NCI-H187 (cell line): ENCODE data around the gene GTPBP3.

ENCODE experiments used
- DNase-seq, 2 experiments: peaks; one replicate each; lab custom pipeline; 2025; lab: John Stamatoyannopoulos, UW

GTPBP3 gene

DNA sequence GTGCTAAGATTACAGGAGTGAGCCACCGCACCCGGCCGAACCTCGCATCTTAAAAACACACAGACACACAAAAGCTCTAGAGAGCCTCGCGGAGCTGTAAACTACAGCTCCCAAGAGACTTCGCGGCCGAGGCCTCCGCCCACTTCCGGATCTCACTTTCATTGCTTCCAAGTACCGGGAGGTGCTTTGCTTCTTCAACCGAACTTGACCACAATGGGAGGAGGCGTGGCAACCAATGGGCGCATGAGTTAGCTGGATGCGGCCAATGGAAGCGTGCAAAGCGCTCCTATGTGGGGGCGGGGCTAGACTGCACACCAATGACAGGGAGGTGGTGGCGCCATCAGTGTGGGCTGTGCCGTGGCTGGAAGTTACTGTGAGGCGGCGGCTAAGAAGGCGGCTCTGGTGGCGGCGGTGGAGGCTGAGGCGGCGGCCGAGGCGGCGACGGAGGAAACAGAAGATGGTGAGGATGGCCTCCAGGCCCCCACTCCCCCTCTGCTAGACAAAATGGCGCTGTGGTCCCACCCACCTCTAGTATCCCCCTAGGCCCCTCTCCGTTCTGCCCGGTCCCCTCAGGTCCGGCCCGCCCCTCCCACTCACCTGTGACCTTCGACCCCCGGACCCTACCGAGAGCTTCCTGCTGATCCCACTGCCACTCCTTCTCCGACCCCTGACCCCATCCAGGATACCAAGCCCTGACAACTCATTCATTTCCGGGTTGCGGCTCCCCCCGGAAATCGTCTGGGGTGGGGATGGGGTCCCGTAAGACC is 28.0 kb upstream of the GTPBP3 start, which contains the start of gene DDA1:
TSS of gene DDA1 (plus strand) at position 366 of the 767 bp plus-strand sequence. CDS start at position 458, 92 bp downstream.
- DNase-seq: peak; percentile 86 to 95

DNA sequence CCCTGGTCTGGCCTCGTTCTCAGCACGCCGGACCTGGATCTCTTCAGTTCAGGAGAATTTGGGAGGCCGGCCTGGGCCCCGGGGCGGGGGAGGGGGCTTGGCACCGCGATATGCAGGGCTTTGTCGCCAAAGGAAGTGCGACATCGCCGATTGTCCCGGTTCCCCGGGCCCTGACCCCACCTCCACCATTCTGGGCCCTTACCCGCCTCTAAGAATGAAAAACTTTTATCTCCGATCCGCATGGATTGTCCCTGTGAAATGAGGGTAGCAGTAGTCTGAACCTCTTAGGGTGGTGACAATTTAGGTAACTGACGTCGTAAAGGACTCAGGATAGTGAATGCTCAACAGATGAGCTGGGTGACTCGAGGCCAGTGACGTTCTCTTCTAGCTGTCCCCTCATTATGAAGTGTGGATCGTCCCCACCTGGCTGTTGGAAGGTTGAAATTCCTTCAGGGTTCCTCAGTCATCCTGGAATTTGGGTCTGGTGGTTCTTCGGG is 27.3 kb upstream of the GTPBP3 start:
- no peak for DNase-seq

DNA sequence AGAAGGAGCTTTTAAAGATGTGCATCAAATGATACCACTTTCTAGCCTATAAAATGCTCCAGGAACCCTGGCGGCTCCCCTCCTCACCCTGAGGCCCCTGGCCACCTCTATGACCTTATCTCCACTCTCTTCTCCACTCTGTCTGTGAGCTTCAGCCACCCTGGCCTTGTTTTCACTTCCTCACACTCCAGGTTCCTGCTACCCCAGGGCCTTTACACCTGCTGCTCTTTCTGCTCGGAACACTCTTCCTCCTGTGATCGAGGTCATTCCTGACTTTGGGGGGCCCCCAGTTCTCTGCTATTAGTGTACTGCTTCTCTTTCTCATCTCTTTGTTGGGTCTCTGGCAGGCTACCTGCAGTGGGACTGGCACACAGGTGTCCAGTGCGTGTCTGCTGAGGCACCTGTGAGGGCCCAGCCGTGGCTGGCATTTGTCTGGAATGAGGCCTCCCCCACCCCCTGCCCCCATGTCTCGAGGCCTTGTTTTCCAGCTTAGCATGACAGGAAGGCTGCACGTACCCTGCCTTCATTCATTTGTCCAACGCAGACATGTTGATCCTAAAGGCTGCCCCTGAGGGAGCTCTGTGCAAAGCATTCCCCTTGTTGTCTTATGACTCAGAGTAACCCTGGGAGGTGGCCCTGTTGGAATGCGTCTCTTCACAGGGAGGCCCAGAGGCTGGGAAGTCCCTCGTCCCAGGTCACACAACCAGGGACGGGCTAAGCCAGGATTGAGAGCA is 25.7 kb upstream of the GTPBP3 start:
- DNase-seq: no peak

DNA sequence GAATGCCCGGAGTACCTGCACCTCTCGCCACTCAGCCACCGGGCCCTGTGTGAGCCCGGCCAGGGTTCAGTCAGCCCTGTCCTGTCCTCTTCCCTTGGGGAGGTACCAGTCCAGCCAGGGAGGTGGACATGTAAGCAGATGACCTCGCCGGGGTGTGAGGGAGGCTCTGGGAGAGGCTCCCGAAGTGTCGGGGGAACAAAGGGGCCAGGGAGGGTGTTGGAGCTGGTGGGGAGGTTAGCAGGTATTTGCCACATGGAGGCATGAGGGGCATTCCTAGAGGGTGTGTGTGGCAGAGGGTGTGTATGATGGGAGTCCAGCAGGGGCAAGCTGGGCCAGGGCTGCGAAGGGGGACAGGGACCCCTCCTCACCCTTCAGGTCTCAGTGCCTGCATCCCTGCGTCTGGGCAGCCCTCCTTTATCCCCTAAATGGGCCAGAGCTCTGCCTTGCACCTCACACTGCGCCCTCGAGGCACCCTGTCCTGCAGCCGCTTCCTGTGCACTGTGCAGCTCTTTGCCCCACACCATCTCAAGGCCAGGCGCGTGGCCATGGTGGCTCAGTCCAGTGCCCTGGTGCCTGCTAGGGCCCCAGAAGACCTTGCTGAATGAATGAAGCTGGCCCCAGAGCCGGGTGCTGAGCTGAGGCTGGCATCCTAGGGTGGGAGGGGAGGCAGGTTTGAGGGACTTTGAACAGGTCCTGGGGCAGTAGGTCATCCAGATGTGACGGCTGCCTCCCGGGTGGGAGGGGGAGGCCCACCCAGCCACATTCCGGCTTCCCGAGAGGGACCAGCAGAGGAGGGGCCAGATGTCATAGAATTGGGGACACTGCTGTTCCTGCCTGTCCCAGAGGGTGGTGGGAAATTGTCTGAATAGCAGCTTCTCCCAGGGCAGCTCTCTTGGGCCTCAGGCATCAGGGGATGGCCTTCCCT is 24.9 kb upstream of the GTPBP3 start:
- DNase-seq: no peak

DNA sequence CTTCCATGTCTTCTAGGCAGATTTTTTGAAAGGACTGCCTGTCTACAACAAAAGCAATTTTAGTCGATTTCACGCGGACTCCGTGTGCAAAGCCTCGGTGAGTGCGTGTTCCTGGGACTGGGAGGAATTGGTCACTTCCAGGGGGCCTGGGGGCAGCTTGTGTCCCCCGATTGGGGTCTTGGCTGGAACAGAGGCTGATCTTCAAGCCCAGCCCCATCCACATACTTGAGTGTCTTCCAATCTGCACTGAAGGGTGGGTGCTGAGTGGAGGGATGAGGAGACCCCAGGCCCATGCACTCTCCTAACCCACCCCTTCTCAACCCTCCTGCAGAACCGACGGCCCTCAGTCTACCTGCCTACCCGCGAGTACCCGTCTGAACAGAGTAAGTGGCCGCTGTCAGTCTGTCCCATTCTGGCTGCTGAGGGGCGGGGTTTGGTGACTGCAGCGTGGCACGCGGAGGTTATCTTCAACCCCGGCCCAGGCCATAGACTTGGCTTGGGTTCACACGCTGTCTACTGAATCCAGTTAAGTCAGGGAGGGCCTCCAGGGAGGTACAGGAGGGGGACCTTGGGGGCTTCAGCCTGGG is 23.3 kb upstream of the GTPBP3 start:
- no peak for DNase-seq

DNA sequence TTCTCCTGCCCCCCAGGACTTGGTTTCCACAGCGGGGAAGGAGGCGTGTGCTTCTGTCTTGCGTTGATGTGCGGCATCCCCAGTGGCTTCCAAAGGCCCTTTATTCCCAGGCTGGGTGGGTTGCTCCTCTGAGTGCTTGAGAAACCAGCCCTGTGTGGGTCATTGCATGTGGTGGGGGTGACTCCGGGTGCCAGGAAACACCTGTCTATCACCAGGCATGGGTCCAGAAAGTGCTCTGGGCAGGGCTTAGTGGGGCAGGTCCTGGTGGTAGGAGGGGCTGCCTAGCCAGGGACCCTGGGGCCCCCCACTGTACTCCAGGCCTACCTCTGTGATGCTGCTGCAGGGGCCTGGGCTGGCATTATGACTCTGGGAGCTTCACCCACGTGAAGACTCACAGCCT is 18.4 kb upstream of the GTPBP3 start:
- no peak for DNase-seq

DNA sequence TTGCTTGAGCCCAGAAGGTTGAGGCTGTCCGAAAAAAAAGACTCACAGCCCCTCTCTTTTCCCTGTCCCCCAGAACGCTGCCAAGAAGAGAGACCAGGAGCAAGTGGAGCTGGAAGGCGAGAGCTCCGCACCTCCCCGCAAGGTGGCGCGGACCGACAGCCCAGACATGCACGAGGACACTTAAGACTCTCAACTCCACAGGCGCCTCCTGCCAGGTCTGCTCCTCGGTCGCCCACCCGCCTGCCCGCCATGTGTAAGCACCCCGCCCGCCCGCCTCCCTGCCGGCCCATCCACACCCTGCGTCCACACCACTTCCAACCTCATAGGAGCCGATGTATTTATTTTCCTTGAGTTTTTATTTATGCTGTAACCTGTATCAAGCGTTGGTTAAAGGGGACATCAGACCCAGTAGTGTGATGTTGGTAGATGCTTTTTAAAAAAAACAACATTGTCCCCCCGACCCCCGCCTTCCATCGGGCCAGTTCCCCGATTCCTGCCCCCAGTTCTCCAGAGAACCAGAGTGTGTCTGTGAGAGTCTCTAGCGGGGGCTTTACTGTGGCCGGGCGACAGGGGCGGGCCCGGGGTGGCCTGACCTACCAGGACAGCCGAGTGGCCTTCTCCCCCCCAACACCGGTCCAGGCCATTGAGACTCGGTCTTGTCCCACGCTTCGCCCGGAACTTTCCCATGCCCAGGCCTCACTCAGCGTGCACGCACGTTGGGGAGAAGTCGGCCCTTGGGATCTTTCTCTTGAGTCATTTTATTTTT is 17.7 kb upstream of the GTPBP3 start:
- no peak for DNase-seq

DNA sequence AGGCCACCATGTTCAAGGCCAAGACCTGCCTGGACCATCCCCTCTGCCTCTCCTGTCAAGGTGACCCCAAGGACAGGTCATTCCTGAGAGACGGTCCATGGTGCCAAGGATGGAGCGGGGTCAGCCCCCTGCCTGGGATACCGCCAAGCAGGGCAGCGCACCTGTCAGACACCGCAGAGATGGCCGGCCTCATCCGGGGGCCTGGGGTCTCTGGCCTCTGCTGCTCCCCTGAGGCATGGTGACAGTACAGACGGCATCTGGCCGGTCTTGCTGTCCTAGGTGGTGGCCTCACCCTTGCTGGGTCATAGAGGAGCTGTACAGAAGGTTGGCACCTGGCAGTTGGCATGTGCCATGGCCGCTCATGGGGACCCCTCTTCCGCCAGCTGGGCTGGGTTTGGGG is 16.9 kb upstream of the GTPBP3 start:
- no peak for DNase-seq

DNA sequence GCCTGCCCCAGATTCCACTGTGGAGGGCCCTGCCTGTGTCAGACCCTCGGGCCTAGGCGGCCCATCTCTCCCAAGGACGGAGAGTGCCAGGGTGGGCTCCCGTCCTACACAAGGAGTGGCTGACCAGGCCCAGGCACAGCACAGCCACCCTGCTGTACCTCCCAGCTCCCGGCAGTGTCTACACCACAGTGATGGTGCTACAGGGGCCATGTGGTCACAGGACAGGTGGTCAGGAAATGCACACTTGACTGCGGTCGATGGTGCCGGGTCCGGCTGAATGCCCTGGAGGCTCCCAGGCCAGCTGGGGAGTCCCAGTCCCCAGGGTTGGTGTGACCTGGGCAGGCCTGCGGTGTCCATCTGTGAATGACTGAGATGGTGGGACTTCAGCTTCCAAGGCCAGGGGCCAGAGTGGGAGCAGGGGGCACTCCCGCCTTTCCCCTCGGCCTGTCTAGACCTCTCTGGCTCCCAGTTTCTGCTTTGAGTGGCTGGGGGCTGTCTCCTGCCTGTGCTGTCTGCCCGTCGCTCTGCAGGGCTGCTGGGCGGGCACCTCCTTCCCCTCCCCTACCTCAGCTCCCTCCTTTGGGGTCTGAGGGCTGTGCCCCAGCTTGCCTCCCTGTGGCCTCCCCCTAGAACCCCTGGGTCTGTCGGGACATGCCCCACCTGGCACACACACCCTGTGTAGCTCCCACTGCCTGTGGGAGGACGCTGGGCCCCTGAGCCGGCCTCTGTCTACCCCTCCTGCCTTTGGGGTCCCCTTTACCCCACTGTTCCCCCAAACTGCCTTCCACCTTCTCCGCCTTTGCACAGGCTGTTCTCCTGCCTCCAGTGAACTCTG is 15.5 kb upstream of the GTPBP3 start:
- no peak for DNase-seq

DNA sequence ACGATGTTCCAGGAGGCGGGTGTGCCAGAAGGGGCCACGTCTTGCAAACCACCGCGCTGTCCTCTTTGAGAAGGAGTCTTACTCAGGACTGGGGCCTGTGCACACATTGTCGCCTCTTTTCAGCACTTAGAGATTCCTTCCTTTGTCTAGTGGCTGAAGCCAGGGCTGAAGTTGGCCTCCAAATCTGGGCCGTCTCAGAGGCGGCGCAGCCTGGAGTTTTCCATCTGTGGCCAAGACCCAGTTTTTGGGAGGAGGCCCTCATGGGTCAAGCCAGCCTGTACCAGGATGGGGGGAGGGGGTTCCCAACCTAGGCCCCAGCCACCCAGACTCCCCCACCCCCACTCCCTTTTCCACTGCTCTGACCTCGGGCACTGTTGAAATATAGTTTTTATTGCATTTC is 14.5 kb upstream of the GTPBP3 start:
- no peak for DNase-seq

DNA sequence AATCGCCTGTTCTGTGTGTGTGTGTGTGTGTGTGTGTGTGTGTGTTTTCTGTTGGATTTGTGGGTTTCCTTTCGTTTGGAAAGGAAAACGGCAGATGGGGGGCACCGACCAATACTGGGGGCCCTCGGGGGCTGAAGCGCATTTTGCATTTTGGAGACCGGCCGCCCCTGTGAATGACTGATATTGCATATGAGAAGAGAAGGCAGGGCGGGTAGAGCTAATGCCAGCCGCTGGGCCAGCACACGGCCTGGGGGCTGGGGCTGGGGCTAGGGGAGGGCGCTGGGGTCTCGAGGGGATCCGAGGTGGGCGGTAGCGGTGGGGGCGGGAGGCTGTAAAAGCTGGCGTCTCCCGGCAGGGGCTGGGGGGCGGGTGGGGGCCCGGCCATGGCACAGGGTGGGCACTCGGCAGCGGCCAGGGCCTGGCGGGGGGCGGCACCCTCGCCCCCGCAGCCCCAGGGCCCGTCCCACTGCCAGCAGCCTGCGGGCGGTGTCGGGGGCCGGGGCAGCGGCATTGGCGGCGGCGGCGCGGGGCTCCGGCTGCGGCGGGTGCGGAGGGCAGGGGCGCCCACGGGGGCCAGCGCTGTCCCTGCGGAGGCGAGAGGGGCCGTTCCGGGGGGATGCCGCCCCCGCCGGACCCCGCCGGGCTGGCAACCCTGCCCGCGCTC is 13.9 kb upstream of the GTPBP3 start:
- DNase-seq: no peak

DNA sequence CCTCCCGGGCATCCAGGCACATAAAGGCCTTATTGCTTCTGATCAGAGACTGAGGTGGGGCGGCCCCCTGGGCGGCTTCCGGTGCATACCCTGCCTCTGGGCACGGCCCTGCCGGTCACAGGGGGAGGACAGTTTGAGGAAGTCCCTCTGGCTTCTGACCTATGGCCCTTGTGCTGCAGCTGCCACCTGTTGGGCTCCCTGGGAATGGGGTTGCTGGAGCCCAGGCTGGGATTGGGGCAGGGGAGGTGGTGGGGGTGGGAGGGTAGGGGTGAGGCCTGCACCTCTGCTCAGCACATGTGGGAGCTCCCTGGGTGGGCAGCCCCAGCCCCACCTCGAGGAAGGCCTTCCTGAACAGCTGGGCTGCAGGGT is 13.4 kb upstream of the GTPBP3 start:
- no peak for DNase-seq

DNA sequence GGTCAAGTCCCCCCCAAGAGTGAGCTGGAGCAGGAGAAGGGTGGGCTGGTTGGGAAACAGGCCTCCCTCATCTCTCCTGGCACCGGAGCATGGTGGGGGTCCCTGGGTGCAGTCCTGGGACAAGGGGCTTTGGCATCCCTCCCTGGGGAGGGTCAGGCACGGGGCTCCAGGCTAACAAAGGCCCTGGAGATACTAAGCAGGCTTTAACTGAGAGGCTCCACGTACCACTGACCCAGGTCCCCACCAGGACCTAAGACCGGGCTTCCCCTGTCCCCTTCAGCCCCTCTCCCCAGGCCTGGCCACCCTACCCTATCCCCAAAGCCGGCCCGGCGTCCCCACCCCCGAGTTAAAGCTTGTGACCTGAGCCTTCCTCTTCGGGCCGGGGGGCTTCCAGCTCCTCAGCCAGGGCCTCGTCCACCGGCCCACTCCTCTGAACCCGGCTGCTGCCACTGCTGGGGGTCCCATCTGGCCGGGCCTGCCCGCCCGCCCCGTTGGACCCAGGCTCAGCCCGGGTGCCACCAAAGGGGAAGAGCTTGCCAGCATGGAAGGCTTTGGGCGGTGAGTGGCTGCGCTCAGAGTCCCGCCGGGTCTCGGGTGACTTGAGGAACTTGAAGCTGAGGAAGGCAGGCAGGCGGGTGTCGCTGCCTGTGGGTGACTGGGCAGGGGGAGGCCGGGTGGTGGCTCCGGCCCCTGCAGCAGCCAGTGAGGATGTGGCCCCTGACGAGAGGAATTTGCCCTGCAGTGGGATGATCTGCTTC is 12.8 kb upstream of the GTPBP3 start:
- DNase-seq: no peak

DNA sequence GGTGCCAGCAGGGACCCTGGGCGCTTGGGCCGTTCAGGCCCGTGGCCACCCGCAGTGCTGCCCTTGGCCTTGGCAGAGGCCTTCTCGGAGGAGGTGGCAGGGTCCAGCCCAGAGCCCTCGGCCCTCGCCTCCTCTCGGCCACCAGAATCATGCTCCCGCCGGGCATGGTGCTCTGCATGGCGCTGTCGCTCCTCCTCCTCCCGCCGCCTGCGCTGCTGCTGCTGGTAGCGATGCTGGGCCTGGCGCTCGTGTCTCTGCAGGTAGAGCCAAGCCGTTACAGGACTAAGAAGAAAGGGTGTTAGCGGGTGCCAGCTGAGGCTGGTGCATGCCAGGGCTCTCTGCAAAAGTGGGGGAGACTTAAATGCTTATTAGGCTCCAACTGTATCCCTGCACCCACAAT is 12.2 kb upstream of the GTPBP3 start:
- DNase-seq: no peak

DNA sequence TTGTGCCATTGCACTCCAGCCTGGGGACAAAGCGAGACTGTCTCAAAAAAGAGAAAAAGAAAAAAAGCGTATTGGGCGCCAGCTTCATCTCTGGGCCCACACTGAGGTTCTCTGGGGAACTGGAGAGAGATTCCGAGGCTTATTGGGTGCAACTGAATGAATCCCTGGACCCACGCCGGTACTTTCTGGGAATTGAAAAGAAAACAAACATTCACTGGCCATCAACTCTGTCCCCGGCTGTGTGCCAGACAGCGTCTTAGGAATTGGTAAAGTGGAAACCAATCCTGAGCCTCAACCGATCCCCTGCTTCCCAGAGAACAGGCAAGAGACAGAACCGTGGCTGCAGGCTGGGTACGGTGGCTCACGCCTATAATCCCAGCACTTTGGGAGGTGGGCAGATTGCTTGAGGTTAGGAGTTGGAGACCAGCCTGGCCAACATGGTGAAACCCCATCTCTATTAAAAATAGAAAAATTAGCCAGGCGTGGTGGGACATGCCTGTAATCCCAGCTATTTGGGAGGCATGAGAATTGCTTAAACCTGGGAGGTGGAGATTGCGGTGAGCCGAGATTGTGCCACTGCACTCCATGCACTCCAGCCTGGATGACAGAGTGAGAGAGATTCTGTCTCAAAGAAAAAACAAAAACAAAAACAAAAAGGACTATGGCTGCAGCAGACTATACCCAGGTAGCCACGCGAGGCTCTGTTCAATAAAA is 11.3 kb upstream of the GTPBP3 start:
- DNase-seq: no peak

DNA sequence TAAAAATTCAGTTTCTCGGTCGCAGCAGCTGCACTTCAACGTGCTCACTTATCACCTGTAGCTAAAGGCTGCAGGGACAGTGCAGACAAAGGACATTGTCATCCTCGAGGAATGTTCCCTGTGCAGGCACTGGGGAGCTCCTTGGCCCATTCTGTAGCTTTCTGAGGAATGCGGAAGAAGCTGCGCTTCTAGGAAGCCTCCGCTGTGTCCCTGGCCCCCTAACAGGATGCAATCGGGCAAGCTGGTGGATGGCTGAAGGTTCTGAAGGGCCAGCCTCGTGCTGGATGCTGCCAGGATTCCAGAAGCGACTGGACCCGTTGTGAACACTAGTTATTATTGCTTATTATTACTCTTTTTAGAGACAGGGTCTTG is 10.8 kb upstream of the GTPBP3 start:
- no peak for DNase-seq

DNA sequence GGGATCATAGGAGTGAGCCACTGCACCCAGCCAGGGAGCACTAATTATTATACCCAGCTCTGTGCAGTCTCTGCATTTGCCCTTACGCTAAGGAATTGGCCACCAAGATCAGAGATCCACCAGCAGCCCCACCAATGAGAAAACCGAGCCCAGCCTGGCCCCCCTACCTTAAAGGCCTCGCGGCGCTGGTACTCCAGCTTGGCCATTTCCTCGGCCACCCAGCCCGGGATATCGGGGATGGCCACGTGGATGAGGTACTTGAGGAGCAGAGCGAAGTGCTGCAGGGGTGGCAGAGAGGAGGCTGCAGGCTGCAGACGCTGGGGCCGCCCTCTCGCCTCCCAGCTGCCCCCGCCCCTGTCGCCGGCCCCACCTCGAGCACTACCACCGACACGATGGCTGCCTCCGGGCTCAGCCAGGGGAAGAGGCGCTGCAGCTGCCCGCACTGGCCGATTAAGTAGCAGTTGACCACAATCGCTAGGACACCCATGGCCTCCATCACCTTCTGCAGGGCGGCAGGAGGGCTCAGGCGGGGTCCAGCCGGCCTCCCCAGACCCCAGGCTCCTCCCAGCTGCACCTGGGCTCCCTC is 10.2 kb upstream of the GTPBP3 start:
- no peak for DNase-seq
